A549 (cell line): ENCODE measurements around the gene EBI3. TPM values are rescaled to one million over a fixed set of nuclear protein-coding genes. Genes with fewer than 3 reads are reported as not detected.
A peak's percentile ranks its signal among the peaks of the same experiment; 100 is the strongest.
"Not testable (repeated sequence)": the region's sequence is repeated elsewhere in the genome, so short reads cannot be mapped to it uniquely, and the experiment has no call there.

Experiments
- ATAC-seq, 2 experiments: fragments of 200-7000 bp in 1 of 2; fragments of >200 bp in 1 of 2; cut with Nextera tagmentation in 1 of 2; cut with Tn5 transposase in 1 of 2; 3 replicates each; pipeline versions ENCODE4 v1.8.0 to v1.9.1; 2018 to 2020; ENCODE audit warnings: mild to moderate bottlenecking in 1 of 2, moderate library complexity in 1 of 2
- CTCF ChIA-PET: fragments of 300-600 bp; sonication (Branson Sonifier 250); formaldehyde crosslinking; extraction: SDS; loops from one replicate; lab custom pipeline; 2021; ENCODE audit warnings: antibody characterized with exemption, inconsistent platforms; lab: Yijun Ruan, JAX
- POLR2A ChIA-PET: fragments of 350-600 bp; formaldehyde crosslinking; extraction: SDS; loops from one replicate; lab custom pipeline; 2021; ENCODE audit warnings: antibody characterized with exemption, inconsistent platforms; lab: Yijun Ruan, JAX
- DNase-seq, 2 experiments: peaks; one replicate each; pipeline versions ENCODE4 v3.0.0 to v3.0.0-alpha.2; 2011 to 2016; ENCODE audit warnings: low read depth in 1 of 2, low spot score in 1 of 2
- FAIRE-seq: peaks from 2 replicates; lab custom pipeline; 2011; peaks lifted over from hg19 to GRCh38; lab: Jason Lieb, UNC
- H3K27ac ChIP-seq, 2 experiments: fragments of >200 bp; sonication (Bioruptor Twin); formaldehyde crosslinking; 3 replicates each; pipeline ENCODE4 v1.5.1; 2016 to 2017
- H3K4me1 ChIP-seq: fragments of >200 bp; sonication (Bioruptor Twin); formaldehyde crosslinking; 3 replicates; pipeline ENCODE4 v1.6.1; 2016
- H3K4me2 ChIP-seq: fragments of >200 bp; sonication (Bioruptor Twin); formaldehyde crosslinking; 3 replicates; pipeline ENCODE4 v1.6.1; 2016
- H3K4me3 ChIP-seq: fragments of >200 bp; sonication (Bioruptor Twin); formaldehyde crosslinking; 3 replicates; pipeline ENCODE4 v1.5.1; 2016
- H3K9me3 ChIP-seq: fragments of >200 bp; sonication (Bioruptor Twin); formaldehyde crosslinking; 3 replicates; pipeline ENCODE4 v1.6.1; 2016
- BCL3 ChIP-seq: fragments of >200 bp; sonication (Bioruptor Twin); formaldehyde crosslinking; IDR thresholded peaks from 3 replicates; pipeline ENCODE4 v1.6.1; 2016
- CHD2 ChIP-seq: fragments of 150-350 bp; IDR thresholded peaks from 2 replicates; pipeline ENCODE4 v1.6.1; 2014; ENCODE audit warnings: low read length; ENCODE audit not compliant: partially characterized antibody
- CHD4 ChIP-seq: fragments of 200-600 bp; sonication (generic); IDR thresholded peaks from 2 replicates; pipeline ENCODE4 v1.6.1; 2016; ENCODE audit warnings: antibody characterized with exemption, mild to moderate bottlenecking, borderline replicate concordance
- EHF ChIP-seq: fragments of 250-450 bp; sonication (Bioruptor Pico); IDR thresholded peaks from 2 replicates; pipeline ENCODE4 v1.5.0; 2020; ENCODE audit warnings: mild to moderate bottlenecking
- GATA3 ChIP-seq: IDR thresholded peaks from 2 replicates; pipeline ENCODE4 v1.6.1; 2012; ENCODE audit warnings: borderline replicate concordance
- HDAC2 ChIP-seq: fragments of 200-600 bp; sonication (generic); IDR thresholded peaks from 2 replicates; pipeline ENCODE4 v1.6.1; 2016
- HES2 ChIP-seq: fragments of >200 bp; sonication (Bioruptor Twin); formaldehyde crosslinking; IDR thresholded peaks from 2 replicates; pipeline ENCODE4 v1.6.1; 2016
- HOXB5 ChIP-seq: fragments of 250-450 bp; sonication (Bioruptor Pico); IDR thresholded peaks from 2 replicates; pipeline ENCODE4 v1.5.0; 2020; ENCODE audit warnings: mild to moderate bottlenecking, moderate library complexity
- MAX ChIP-seq: IDR thresholded peaks from 2 replicates; pipeline ENCODE4 v1.6.1; 2012
- MAZ ChIP-seq: fragments of 150-350 bp; IDR thresholded peaks from 2 replicates; pipeline ENCODE4 v1.6.1; 2014; ENCODE audit warnings: antibody characterized with exemption, low read depth, low read length, borderline replicate concordance
- PHF8 ChIP-seq: fragments of 200-600 bp; sonication (generic); IDR thresholded peaks from 2 replicates; pipeline ENCODE4 v1.6.1; 2016; ENCODE audit warnings: low read depth, mild to moderate bottlenecking, antibody characterized with exemption, moderate library complexity, borderline replicate concordance
- POLR2A ChIP-seq: IDR thresholded peaks from 2 replicates; pipeline ENCODE4 v1.6.1; 2012; ENCODE audit warnings: mild to moderate bottlenecking, low read length
- RNF2 ChIP-seq: fragments of 200-600 bp; sonication (generic); IDR thresholded peaks from 2 replicates; pipeline ENCODE4 v1.6.1; 2016; ENCODE audit warnings: low read depth, mild to moderate bottlenecking, antibody characterized with exemption, moderate library complexity, borderline replicate concordance
- SREBF2 ChIP-seq: fragments of 450-650 bp; IDR thresholded peaks from 2 replicates; pipeline ENCODE4 v1.6.1; 2014; ENCODE audit warnings: mild to moderate bottlenecking, moderate library complexity
- ZFP36 ChIP-seq: fragments of 450-650 bp; IDR thresholded peaks from 2 replicates; pipeline ENCODE4 v1.6.1; 2014; ENCODE audit warnings: borderline replicate concordance; ENCODE audit not compliant: partially characterized antibody
- ZSCAN20 ChIP-seq: fragments of 250-450 bp; sonication (Bioruptor Pico); IDR thresholded peaks from 2 replicates; pipeline ENCODE4 v1.8.0; 2022; ENCODE audit warnings: mild to moderate bottlenecking, moderate library complexity
- WGBS: methylation state at CpG from one replicate; pipeline ENCODE4 v1.1.6; 2017; ENCODE audit errors: missing lambda C conversion rate; 5-methylcytosine and 5-hydroxymethylcytosine counted together
- polyA plus RNA-seq, 4 experiments: library from polyadenylated mRNA; depleted of rRNA in 3 of 4; stranded (reverse); fragments of >200 nt; fragmentation: RNase III in 1 of 4; extraction: RNeasy Plus Mini Kit Qiagen cat#74134 plus additional on column Dnase treatment in 1 of 4; gene quantifications; 2 replicates in 3 of 4; 3 replicates in 1 of 4; pipeline ENCODE4 v1.2.3, GENCODE V29; 2011 to 2017

The EBI3 gene
- polyA plus RNA-seq, 2 of the 4 experiments (the other 2 are of a cell fraction): 1.1 to 3.6 TPM

GRCh38 chr19:4216846-4217245, 12.5 kb upstream of the EBI3 start:
- TF ChIP-seq POLR2A (no peak), MAX (no peak), ZSCAN20 (no peak)
- no peak for FAIRE-seq
- no peak overlapping the region for H3K27ac ChIP-seq
- ATAC-seq: no peak
- no peak for DNase-seq
- ChIA-PET POLR2A (no interaction called here), CTCF (interaction anchor here (1.0 to 8.1 kb wide), 6 partner anchors 9 to 229 kb away, joined by 3 to 45 read pairs (median 6); no protein-coding TSS in a partner anchor)
- no peaks in the 10 kb centered on the region for H3K9me3 ChIP-seq
- 65% methylated on average over 6 of the region's 6 CpGs for WGBS
- H3K4me3 ChIP-seq: no peak overlapping the region
- peaks cover 15% of the 10 kb centered on the region; the same call in 2 of the 3 replicates for H3K4me1 ChIP-seq
- no peak overlapping the region for H3K4me2 ChIP-seq

- FAIRE-seq: no peak
- WGBS: 93% methylated on average over 38 of the region's 81 CpGs
- ChIA-PET CTCF (interaction anchor here (1.4 to 8.1 kb wide), 5 partner anchors 9 to 232 kb away, joined by 3 to 45 read pairs (median 6); no protein-coding TSS in a partner anchor), POLR2A (no interaction called here)
- H3K9me3 ChIP-seq: no peaks in the 10 kb centered on the region
- no peak overlapping the region for H3K4me3 ChIP-seq
- DNase-seq: no peak
- H3K4me2 ChIP-seq: no peak overlapping the region
- H3K4me1 ChIP-seq: peaks cover 9% of the 10 kb centered on the region; the same call in 1 of the 3 replicates
- no peak for ATAC-seq
- no peak overlapping the region for H3K27ac ChIP-seq
- no peak for TF ChIP-seq MAZ
- TF ChIP-seq HES2: no peak
- TF ChIP-seq CHD4: no peak
- no peak for TF ChIP-seq HOXB5 (CRISPR knock-in tag)
- no peak for TF ChIP-seq HDAC2
- no peak for TF ChIP-seq RNF2
- TF ChIP-seq MAX: no peak
- TF ChIP-seq PHF8: no peak
- no peak for TF ChIP-seq EHF (CRISPR knock-in tag)
- no peak for TF ChIP-seq BCL3
- TF ChIP-seq SREBF2: no peak
- TF ChIP-seq CHD2: no peak
These were observed 11.7 kb upstream of the EBI3 start for GRCh38 chr19:4217429-4218264.

GRCh38 chr19:4218523-4218922, 10.8 kb upstream of the EBI3 start:
- CTCF ChIA-PET: interaction anchor here (1.4 to 8.1 kb wide), 5 partner anchors 10 to 232 kb away, joined by 3 to 45 read pairs (median 3); partner anchors contain the start of gene SH3GL1

GRCh38 chr19:4220188-4220587, 9.1 kb upstream of the EBI3 start:
- Histone ChIP-seq H3K4me1 (peaks cover 5% of the 10 kb centered on the region; the same call in 1 of the 3 replicates), H3K4me2 (no peak overlapping the region), H3K27ac (no peak overlapping the region; a peak in 1 of 6 replicates), H3K4me3 (no peak overlapping the region), H3K9me3 (no peaks in the 10 kb centered on the region)
- CTCF ChIA-PET: interaction anchor here (0.6 to 8.1 kb wide), 4 partner anchors 8 to 92 kb away, joined by 4 to 45 read pairs (median 14); no protein-coding TSS in a partner anchor
- TF ChIP-seq ZFP36 (peak; percentile 66), GATA3 (no peak)
- ATAC-seq: no peak
- DNase-seq: no peak
- 86% methylated on average over 7 of the region's 7 CpGs for WGBS
- FAIRE-seq: no peak
- POLR2A ChIA-PET: no interaction called here

More at GRCh38 chr19:4218523-4218922, 10.8 kb upstream of the EBI3 start:
- H3K27ac ChIP-seq, H3K4me2 ChIP-seq, DNase-seq, FAIRE-seq, H3K4me3 ChIP-seq, ATAC-seq, H3K9me3 ChIP-seq, POLR2A ChIA-PET, H3K4me1 ChIP-seq: not testable (repeated sequence)
- 92% methylated on average over 1 of the region's 1 CpG for WGBS
